Activated naive CD8-positive, alpha-beta T cell treated with anti-CD3 and anti-CD28 coated beads, Interleukin-2, amount 50 U/mL, for 24 hours (primary cell): ENCODE results near the gene MPPE1.
"Not testable (repeated sequence)": the region's sequence is repeated elsewhere in the genome, so short reads cannot be mapped to it uniquely, and the experiment has no call there.

Experiments used
- ATAC-seq: fragments of 150-1000 bp; cut with Tn5 transposase; one replicate; pipeline ENCODE4 v1.10.0; 2021
- DNase-seq: peaks from one replicate; pipeline ENCODE4 v3.0.0; 2021
- H3K27ac Mint-ChIP-seq: one replicate; pipeline ENCODE4 v1.8.0; 2021; ENCODE audit warnings: mild to moderate bottlenecking, mixed read lengths
- H3K27me3 Mint-ChIP-seq: one replicate; pipeline ENCODE4 v1.8.0; 2021; ENCODE audit warnings: mixed read lengths
- H3K36me3 Mint-ChIP-seq: one replicate; pipeline ENCODE4 v1.8.0; 2021; ENCODE audit warnings: low read depth, mixed read lengths
- H3K4me1 Mint-ChIP-seq: one replicate; pipeline ENCODE4 v1.8.0; 2021; ENCODE audit warnings: mixed read lengths
- H3K4me3 Mint-ChIP-seq: one replicate; pipeline ENCODE4 v1.8.0; 2021; ENCODE audit warnings: mild to moderate bottlenecking, moderate library complexity, mixed read lengths
- H3K9me3 Mint-ChIP-seq: one replicate; pipeline ENCODE4 v1.8.0; 2021; ENCODE audit warnings: mixed read lengths

MPPE1 gene

DNA sequence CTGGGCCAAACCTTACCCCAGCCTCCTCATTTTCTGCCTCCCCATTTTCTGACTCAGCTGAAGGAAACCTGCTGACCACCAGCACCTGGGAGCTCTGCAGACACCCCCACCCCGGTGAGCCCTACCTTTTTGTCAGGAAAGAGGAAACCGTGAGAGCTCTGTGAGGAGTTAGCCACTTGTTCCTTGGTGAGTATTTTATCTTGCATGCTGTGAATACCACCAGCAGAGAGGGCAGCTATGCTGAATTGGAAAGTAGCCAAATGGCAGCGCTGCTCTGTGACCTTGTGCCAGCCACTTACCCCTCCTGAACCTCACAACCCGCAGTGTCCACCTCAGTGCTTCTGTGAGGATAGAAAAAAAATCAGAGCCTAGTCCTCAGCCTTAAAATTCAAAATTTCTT is 2.5 kb downstream of the MPPE1 start:
- Mint-ChIP-seq H3K9me3 (no peaks in the 10 kb centered on the region), H3K27ac (no peak overlapping the region), H3K36me3 (peaks cover 4% of the 10 kb centered on the region), H3K4me1 (peaks cover 24% of the 10 kb centered on the region), H3K4me3 (no peak overlapping the region), H3K27me3 (no peaks in the 10 kb centered on the region)
- DNase-seq: no peak
- no peak for ATAC-seq

DNA sequence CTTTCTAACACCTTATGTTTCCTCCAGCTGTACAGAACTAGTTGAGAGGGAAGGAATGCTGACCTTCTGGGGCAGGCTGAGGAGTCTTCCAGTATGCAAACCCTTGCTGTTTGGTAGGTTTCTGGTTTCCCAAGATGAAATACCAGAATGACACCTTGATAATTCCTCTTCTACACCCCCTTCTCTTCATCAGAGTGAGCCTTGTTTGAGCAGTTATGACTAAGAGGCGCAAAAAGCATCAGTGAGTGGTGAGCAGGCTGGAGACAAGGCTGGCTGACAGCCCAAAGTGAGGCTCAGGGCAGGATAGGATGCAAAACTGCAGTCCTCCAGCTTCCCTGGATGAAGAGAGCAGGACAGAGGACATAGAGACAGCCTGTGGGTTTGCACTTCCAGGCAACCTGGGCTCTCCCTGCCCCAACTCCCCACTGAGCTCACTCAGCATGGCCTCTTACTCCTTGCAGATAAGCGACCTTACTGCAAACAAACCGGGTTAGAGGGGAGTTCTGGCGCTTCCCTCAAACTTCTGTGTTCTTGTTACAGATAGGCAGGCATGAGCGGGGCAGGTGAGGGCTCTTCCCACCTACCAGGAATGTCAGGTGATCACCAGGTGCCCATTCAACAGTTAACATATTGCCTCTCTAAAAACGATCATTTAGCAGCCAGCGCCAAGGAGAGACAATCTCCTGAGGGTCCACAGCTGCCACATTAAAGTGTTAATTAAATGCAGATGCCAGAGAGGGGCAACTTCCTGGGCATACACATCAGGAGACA is 5.4 kb downstream of the MPPE1 start:
- DNase-seq (no peak), ATAC-seq (peak; percentile 28)
- H3K4me3 Mint-ChIP-seq: no peak overlapping the region
- H3K36me3 Mint-ChIP-seq: peaks cover 14% of the 10 kb centered on the region
- no peaks in the 10 kb centered on the region for H3K9me3 Mint-ChIP-seq
- peaks cover 14% of the 10 kb centered on the region for H3K4me1 Mint-ChIP-seq
- no peak overlapping the region for H3K27ac Mint-ChIP-seq
- H3K27me3 Mint-ChIP-seq: no peaks in the 10 kb centered on the region

DNA sequence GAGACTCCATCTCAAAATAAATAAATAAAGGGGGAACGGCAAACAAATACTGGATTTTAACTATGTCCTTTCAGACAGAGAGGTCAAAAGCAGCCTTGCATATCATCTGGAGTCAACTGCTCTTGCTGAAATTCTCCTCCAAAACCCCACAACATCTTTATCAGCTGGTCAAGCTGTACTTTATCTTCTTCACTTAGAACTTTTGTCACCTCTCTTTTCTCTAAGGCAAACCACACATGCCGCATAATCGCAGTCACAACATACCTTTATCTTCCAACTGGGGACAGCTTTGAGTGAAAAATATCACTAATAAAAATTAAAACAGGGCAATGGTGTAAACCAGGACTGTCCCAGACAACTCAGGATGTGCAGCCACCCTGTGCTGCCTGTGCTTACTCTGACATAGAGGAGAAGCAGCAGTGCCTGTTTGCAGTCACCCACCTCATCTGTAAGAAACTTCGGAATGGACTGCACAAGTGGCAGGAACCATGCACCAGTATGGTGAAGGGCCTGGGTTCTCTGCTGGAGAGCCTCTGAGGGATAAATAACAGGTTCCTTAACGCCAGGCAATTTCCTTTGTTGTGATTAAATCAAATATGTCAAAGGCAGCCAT is 6.2 kb downstream of the MPPE1 start:
- DNase-seq (no peak), ATAC-seq (no peak)
- no peaks in the 10 kb centered on the region for H3K27me3 Mint-ChIP-seq
- peaks cover 8% of the 10 kb centered on the region for H3K4me1 Mint-ChIP-seq
- peaks cover 20% of the 10 kb centered on the region for H3K36me3 Mint-ChIP-seq
- H3K9me3 Mint-ChIP-seq: no peaks in the 10 kb centered on the region
- H3K4me3 Mint-ChIP-seq: no peak overlapping the region
- no peak overlapping the region for H3K27ac Mint-ChIP-seq

DNA sequence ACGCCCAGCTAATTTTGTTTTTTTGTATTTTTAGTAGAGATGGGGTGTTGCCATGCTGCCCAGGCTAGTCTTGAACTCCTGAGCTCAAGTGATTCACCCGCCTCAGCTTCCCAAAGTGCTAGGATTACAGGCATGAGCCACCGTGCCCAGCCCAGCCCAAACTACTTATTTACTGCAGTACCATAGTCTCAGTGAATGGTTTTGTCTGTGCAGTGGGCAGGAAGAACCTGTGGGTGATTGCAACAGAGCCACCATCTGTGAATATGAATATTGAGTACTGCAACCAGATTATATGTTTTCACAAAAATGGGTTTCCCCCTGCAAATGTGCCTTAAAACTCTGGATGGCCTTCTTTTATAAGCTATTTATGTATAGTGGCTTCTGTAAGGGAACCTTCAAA is 9.1 kb downstream of the MPPE1 start:
- Mint-ChIP-seq H3K4me3 (no peak overlapping the region), H3K27ac (no peak overlapping the region), H3K9me3 (no peaks in the 10 kb centered on the region), H3K36me3 (peaks cover 33% of the 10 kb centered on the region), H3K4me1 (no peaks in the 10 kb centered on the region), H3K27me3 (no peaks in the 10 kb centered on the region)
- ATAC-seq: no peak
- DNase-seq: no peak

DNA sequence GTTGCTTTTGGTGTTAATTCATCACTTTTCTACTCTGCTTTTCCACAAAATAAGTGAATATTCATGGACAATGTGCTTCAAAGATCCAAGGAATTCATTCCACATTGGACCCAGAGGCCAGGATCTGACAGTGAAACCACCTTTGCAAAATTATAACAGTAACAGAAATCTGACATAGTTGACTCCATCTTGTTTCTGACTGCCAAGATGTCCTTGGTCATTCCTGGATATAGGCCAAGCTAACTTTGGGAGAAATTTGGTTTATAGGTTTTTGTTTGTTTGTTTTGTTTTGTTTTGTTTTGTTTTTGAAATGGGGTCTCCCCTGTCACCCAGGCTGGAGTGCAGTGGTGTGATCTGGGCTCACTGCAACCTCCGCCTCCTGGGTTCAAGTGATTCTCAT is 10.3 kb downstream of the MPPE1 start:
- DNase-seq: no peak

DNA sequence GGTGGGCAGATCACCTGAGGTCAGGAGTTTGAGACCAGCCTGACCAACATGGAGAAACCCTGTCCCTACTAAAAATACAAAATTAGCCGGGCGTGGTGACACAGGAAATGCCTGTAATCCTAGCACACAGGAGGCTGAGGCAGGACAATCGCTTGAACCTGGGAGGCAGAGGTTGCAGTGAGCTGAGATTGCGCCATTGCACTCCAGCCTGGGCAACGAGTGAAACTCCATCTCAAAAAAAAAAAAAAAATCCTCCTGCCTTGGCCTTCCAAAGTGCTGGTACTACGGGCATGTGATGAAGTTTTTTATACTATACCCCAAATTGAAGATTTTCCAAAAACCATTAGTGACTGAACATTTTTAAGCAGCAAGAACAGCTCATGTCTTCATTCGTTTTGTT is 15.7 kb downstream of the MPPE1 start:
- not testable (repeated sequence) for H3K27ac Mint-ChIP-seq, H3K9me3 Mint-ChIP-seq, H3K4me3 Mint-ChIP-seq, H3K27me3 Mint-ChIP-seq, H3K4me1 Mint-ChIP-seq, ATAC-seq, DNase-seq
- peaks cover 47% of the 10 kb centered on the region for H3K36me3 Mint-ChIP-seq

More for the DNA sequence above, 10.3 kb downstream of the MPPE1 start:
- Mint-ChIP-seq H3K27ac (no peak overlapping the region), H3K36me3 (peaks cover 38% of the 10 kb centered on the region), H3K4me1 (peaks cover 2% of the 10 kb centered on the region), H3K4me3 (no peak overlapping the region), H3K27me3 (no peaks in the 10 kb centered on the region), H3K9me3 (no peaks in the 10 kb centered on the region)
- ATAC-seq: no peak

DNA sequence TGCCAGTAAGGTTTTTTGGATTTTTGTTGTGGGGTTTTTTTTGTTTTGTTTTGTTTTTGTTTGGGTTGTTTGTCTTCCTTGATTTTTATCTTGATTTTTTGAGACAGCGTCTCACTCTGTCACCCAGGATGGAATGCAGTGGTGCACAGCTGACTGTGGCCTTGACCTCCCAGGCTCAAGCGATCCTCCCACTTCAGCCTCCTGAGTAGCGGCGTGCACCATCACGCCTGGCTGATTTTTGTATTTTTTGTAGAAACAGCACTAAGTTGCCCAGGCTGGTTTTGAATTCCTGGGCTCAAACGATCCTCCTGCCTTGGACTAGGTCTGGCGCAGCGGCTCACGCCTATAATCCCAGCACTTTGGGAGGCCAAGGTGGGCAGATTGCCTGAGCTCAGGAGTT is 16.4 kb downstream of the MPPE1 start:
- Mint-ChIP-seq H3K27ac (no peak overlapping the region), H3K9me3 (no peaks in the 10 kb centered on the region), H3K36me3 (peaks cover 44% of the 10 kb centered on the region), H3K4me1 (peaks cover 2% of the 10 kb centered on the region), H3K27me3 (no peaks in the 10 kb centered on the region), H3K4me3 (no peak overlapping the region)
- DNase-seq (no peak), ATAC-seq (no peak)

DNA sequence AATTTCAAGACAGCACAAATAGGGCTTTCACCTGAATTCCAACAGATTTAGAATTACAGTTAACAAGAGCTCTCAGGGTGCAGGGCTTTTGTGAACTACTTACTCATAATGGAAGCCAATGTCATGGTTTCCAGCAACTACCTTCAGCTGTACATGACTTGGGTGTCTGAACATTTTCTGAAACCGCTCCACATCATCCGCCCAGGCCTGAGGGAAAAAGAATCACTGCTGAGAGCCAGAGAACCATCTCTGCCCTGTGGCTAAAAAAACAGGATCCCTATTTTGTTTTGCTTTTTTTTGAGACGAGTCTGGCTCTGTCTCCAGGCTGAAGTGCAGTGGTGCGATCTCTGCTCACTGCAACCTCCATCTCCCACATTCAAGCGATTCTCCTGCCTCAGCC is 18.8 kb downstream of the MPPE1 start:
- H3K36me3 Mint-ChIP-seq: peaks cover 36% of the 10 kb centered on the region
- DNase-seq: no peak
- no peak overlapping the region for H3K4me3 Mint-ChIP-seq
- no peak overlapping the region for H3K27ac Mint-ChIP-seq
- H3K27me3 Mint-ChIP-seq: no peaks in the 10 kb centered on the region
- ATAC-seq: no peak
- H3K9me3 Mint-ChIP-seq: no peaks in the 10 kb centered on the region
- H3K4me1 Mint-ChIP-seq: peaks cover 3% of the 10 kb centered on the region

DNA sequence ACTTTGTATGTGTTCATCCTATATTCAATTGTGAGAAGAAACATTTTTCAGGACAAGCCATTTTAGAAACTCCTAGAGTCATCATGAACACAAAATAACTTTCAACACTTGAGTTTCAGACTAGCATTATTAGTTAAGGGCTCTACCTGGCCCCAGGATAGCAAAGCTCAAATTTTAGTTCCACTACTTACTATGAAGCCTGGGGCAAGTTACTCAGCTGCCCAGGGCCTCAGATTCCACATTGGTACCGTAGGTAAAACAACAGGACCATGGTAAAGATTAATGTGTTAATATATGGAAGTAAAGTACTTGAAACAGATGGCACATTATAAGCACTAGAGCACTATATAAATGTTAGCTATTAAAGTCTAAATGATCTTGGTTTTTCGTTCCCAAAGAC is 19.4 kb downstream of the MPPE1 start:
- H3K9me3 Mint-ChIP-seq: no peaks in the 10 kb centered on the region
- peaks cover 37% of the 10 kb centered on the region for H3K36me3 Mint-ChIP-seq
- DNase-seq (no peak), ATAC-seq (no peak)
- H3K4me1 Mint-ChIP-seq: peaks cover 5% of the 10 kb centered on the region
- H3K27me3 Mint-ChIP-seq: no peaks in the 10 kb centered on the region
- H3K4me3 Mint-ChIP-seq: no peak overlapping the region
- H3K27ac Mint-ChIP-seq: no peak overlapping the region

DNA sequence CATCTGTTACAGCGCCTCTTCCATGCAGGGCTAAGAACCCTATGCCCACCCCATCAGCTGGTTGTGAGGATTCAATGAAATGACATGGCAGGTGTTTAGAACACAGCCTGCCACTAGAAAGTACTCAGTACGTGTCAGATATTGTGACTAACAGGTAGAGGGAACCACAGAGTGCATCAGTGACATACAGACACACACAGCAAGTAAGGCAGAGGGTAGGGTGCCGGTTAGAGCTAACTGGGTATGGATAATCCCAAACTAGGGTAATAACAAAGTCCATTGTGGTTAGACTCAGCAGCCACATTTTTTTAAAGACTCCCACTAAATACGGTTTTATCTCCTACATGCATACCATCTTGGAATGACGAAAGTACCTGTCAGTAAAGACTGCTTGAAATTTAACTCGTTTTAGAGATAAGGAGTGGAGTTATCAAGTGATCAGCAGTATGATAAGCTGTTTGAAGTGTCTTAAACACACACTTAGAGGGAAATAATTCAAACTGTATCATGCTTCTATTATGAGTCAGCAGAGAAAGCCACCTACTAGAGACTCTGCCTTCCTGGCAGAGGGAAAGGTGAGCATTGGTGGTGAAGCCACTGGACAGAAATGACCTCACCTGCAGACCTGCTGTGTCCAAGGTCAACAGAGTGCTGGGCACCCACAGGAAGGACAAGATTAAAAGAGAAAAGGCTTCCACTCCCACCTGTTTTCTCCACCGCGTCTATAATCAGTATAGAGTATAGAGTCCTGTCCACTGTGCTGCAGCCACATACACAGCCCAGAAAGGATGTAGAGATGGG is 20.6 kb downstream of the MPPE1 start:
- Mint-ChIP-seq H3K4me3 (no peak overlapping the region), H3K27ac (no peak overlapping the region), H3K27me3 (no peaks in the 10 kb centered on the region), H3K4me1 (peaks cover 5% of the 10 kb centered on the region), H3K36me3 (peaks cover 26% of the 10 kb centered on the region), H3K9me3 (no peaks in the 10 kb centered on the region)
- DNase-seq: no peak
- ATAC-seq: peak; percentile 54

DNA sequence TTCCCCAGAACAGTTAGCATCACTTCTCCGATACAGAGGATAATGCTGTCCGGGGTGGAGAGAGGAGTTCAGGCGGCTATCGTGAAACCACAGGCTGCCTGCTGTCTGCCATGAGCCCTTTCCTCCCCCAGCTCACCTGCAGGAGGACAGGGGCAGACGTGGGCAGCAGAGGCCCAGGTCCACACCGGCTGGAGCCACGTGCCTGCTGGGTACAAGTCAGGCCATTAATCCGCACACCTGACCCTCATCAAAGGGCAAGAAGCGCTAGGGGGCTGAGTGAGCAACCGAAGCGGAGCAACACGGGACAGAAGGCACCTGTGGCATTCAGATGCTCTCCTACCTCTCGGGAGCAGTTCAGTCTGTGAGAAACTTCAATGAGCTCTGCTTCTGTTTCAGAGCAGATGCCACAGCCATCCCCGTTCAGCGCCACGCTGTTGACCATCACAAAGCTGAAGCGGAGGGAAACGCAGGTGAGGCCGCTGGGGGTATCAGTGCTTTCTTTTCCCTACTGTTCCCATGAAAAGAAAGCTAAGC is 21.5 kb downstream of the MPPE1 start:
- no peak for DNase-seq
- H3K9me3 Mint-ChIP-seq: no peaks in the 10 kb centered on the region

DNA sequence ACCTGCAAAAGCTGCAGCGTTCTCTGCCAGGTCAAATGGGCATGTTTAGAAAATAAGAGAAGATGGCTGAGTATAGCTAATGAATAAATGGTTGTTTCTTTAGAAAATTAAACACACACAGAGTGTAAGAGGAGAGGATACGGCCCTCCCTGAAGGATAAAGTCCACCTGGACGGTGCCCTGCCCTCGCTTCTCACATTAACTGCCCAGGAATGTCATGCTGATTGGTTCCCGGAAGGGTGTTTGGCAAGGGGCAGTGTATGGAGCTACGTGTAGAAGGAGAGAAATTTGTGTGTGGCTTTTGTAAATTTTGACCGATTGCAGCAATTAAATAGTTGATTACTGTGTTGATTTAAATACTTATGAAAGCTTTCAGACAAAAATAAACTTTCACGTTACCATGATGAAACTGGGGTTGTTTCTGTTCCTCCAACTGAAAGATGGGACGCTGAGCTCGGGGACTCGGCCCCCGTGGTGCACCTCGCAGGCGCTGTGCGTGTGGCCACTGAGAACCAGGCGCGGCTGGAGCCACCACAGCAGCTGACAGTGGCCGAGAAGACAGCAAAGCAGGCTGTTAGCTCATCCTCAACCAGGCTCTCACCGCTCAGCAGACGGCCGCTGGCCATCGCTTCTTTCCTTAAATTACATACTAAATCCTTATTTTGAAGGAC is 22.7 kb downstream of the MPPE1 start:
- Mint-ChIP-seq H3K27me3 (no peaks in the 10 kb centered on the region), H3K9me3 (no peaks in the 10 kb centered on the region), H3K36me3 (peaks cover 25% of the 10 kb centered on the region), H3K4me3 (no peak overlapping the region), H3K4me1 (peaks cover 5% of the 10 kb centered on the region), H3K27ac (no peak overlapping the region)
- DNase-seq: no peak
- ATAC-seq: no peak

More for the DNA sequence above, 21.5 kb downstream of the MPPE1 start:
- peaks cover 28% of the 10 kb centered on the region for H3K36me3 Mint-ChIP-seq
- no peak overlapping the region for H3K27ac Mint-ChIP-seq
- no peaks in the 10 kb centered on the region for H3K27me3 Mint-ChIP-seq
- peaks cover 5% of the 10 kb centered on the region for H3K4me1 Mint-ChIP-seq
- H3K4me3 Mint-ChIP-seq: no peak overlapping the region
- no peak for ATAC-seq

DNA sequence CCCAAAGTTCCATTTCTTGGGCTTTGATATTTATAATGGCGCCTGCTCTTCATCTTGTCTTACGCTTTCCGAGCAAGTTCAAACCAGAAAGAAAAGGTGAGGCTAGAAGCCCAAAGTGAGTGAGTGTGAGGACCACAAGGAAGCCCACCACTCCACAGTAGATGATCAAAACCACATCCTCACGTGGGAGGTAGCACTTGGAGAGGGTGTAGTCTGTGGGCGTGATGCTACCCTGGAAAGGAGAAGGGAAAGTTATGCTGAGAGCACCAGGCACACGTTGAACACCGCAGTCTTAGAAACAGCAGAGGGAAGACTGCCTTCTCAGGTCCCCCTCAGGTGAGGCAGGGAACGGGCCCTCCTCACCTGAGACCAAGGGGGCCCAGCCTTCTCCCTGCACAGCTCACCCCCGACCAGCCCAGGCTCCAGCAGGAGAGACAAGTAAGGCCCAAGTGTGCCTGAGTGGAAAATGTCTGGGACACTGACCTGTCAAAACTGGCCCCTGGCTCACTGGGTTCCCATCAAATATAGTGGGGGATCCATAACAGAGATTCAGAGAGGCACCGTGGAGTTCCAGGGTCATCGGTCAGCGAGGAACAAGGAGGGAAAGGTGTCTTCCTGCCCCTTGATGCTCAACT is 23.6 kb downstream of the MPPE1 start:
- no peaks in the 10 kb centered on the region for H3K27me3 Mint-ChIP-seq
- peaks cover 5% of the 10 kb centered on the region for H3K4me1 Mint-ChIP-seq
- no peak for ATAC-seq
- DNase-seq: no peak
- no peak overlapping the region for H3K4me3 Mint-ChIP-seq
- H3K36me3 Mint-ChIP-seq: peaks cover 21% of the 10 kb centered on the region
- no peaks in the 10 kb centered on the region for H3K9me3 Mint-ChIP-seq
- H3K27ac Mint-ChIP-seq: peak overlapping the region; percentile 31

DNA sequence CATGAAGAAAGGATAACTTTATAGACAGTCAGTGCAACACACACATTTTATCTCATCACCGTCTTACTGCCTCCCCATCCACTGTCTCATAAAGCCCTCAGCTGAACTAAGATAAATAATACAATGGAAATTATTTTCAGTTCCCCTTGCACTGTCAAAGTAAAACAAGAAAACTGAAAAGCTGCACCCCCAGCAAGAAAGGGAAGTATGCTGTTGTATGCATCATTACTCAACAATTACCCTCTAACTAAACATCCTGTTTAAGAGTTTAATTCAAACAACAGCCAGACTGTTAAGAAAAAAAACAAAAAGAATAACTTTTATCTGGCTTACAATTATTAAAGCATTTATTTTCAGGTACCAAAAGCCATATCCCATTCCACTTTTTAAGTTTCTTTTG is 25.0 kb downstream of the MPPE1 start:
- Mint-ChIP-seq H3K4me3 (no peak overlapping the region), H3K27me3 (no peaks in the 10 kb centered on the region), H3K4me1 (peaks cover 5% of the 10 kb centered on the region), H3K36me3 (peaks cover 16% of the 10 kb centered on the region), H3K9me3 (no peaks in the 10 kb centered on the region), H3K27ac (no peak overlapping the region)
- DNase-seq (no peak), ATAC-seq (peak; percentile 20)
